ENCODE measurements around the gene ISOC2.

DNA sequence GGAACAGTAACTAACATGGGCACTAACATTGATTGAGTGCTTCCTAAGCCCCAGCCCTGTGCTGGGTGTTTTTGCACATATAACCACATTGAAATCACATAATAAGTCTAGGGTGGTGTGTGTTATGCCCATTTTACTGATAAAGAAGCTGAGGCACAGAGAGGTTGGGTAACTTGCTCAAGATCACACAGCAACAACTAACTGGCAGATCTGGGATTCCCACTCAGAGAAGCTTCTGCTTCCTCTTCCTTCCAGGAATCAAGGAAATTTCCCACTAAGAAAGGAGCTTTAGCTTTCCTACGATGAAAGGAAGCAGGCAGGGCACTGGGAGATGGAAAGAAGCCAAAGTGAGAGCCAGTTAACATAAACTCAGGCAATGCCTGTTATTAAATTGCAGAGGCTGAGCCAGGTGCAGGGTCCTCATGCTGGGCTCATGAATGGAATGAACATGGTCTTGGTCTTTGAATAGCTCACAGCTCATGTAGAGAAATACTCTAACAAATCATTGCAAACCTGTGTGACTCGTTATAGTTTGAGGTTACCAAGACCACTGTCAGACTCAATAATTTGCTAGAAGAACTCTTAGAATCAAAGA lies 36.9 kb upstream of the ISOC2 start:
- TF ChIP-seq CTCF (IDR thresholded peaks at IDR 0.05) (no peak), EP300 (IDR thresholded peaks at IDR 0.05) (no peak), POLR2A (IDR thresholded peaks at IDR 0.05) (no peak)
